ENCODE measurements around the gene PIM3. TPM values are rescaled to one million over a fixed set of nuclear protein-coding genes. Genes with fewer than 3 reads are reported as not detected.

The PIM3 gene
- total RNA-seq: 18.0 and 24.2 TPM in 2 replicates

DNA sequence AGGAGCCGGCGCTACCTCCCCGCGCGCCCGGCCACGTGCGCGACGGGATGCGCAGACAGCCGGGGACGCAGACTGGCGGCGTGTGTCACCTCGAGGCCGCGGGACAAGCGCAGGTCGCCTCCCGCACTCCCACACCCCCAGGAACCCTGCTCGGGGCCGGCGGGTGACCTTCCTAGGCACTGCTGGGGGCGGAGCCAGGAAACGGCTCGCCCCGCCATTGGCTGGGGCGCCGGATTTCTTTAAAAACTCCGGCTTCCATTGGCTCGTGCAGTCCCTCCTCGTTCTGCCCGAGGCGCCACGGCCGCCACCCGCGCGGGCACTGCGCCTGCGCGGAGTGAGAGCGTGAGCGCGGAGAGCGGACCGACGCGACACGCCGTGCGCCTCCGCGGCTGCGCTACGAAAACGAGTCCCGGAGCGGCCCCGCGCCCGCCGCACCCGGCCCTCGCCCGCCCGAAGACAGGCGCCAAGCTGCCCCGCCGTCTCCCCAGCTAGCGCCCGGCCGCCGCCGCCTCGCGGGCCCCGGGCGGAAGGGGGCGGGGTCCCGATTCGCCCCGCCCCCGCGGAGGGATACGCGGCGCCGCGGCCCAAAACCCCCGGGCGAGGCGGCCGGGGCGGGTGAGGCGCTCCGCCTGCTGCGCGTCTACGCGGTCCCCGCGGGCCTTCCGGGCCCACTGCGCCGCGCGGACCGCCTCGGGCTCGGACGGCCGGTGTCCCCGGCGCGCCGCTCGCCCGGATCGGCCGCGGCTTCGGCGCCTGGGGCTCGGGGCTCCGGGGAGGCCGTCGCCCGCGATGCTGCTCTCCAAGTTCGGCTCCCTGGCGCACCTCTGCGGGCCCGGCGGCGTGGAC lies at the start of gene PIM3:
PIM3 (plus strand) TSS at position 614 of the 846 bp plus-strand sequence; CDS start at position 790, 176 bp downstream.

GRCh38 chr22:49917974-49918910 lies 42.3 kb upstream of the PIM3 start, which contains the start of the genes ALG12 and CRELD2:
TSS of gene ALG12 (minus strand) at chr22:49918438. CDS start at chr22:49913765, 4,673 bp downstream.
TSS of gene CRELD2 (plus strand) at chr22:49918634. CDS start at chr22:49918770, 136 bp downstream.

GRCh38 chr22:50012211-50013181 lies 51.9 kb downstream of the PIM3 start, which contains the start of gene IL17REL:
TSS of gene IL17REL (minus strand) at chr22:50012765. CDS start at chr22:50012646, 119 bp downstream.

Other genes with a start within 250 kb of the PIM3 start
- 17.2 and 20.3 TPM in 2 replicates for gene BRD1, start 132.9 kb upstream of the PIM3 start, total RNA-seq
- 3.8 and 4.2 TPM in 2 replicates for gene ZBED4, start 106.9 kb upstream of the PIM3 start, total RNA-seq
- 10.6 and 16.8 TPM in 2 replicates for gene ALG12, start 42.3 kb upstream of the PIM3 start, total RNA-seq
- gene CRELD2, start 42.1 kb upstream of the PIM3 start, total RNA-seq: 69.5 and 72.1 TPM in 2 replicates
- not detected in 2 replicates for gene IL17REL, start 52.0 kb downstream of the PIM3 start, total RNA-seq
- not detected in 2 replicates for gene TTLL8, start 97.5 kb downstream of the PIM3 start, total RNA-seq
- not detected in 2 replicates for gene MLC1, start 124.7 kb downstream of the PIM3 start, total RNA-seq
- gene MOV10L1, start 129.2 kb downstream of the PIM3 start, total RNA-seq: 1.1 and 1.5 TPM in 2 replicates
- 0.16 and 0.52 TPM in 2 replicates for gene PANX2, start 210.0 kb downstream of the PIM3 start, total RNA-seq
- gene TRABD, start 225.1 kb downstream of the PIM3 start, total RNA-seq: 15.3 and 20.3 TPM in 2 replicates
- 18.0 and 23.0 TPM in 2 replicates for gene SELENOO, start 240.2 kb downstream of the PIM3 start, total RNA-seq